Progenitor cell of endocrine pancreas (in vitro differentiated cells): ENCODE measurements around the gene PTPRM. TPM values are rescaled to one million over a fixed set of nuclear protein-coding genes. Genes with fewer than 3 reads are reported as not detected.

ENCODE experiments used
- DNase-seq: peaks from one replicate; pipeline ENCODE4 v3.0.0; 2021; ENCODE audit warnings: low spot score; ENCODE audit not compliant: unreplicated experiment
- H3K27ac Mint-ChIP-seq: 2 replicates; pipeline ENCODE4 v1.8.0; 2021; ENCODE audit warnings: mild to moderate bottlenecking, moderate library complexity, mixed read lengths
- H3K27me3 Mint-ChIP-seq: 2 replicates; pipeline ENCODE4 v1.8.0; 2021; ENCODE audit warnings: mixed read lengths
- H3K36me3 Mint-ChIP-seq: 2 replicates; pipeline ENCODE4 v1.8.0; 2022; ENCODE audit warnings: mixed read lengths; ENCODE audit not compliant: insufficient read depth
- H3K4me1 Mint-ChIP-seq: 2 replicates; pipeline ENCODE4 v1.8.0; 2021; ENCODE audit warnings: low read depth, mixed read lengths
- H3K4me3 Mint-ChIP-seq: 2 replicates; pipeline ENCODE4 v1.8.0; 2021; ENCODE audit warnings: low read depth, mild to moderate bottlenecking, moderate library complexity, mixed read lengths
- H3K9me3 Mint-ChIP-seq: 2 replicates; pipeline ENCODE4 v1.8.0; 2021; ENCODE audit warnings: low read depth, mixed read lengths
- CTCF ChIP-seq: fragments of 200-600 bp; sonication (generic); IDR thresholded peaks from one replicate; pipeline ENCODE4 v1.5.0; 2021; ENCODE audit warnings: antibody characterized with exemption, mild to moderate bottlenecking; ENCODE audit not compliant: unreplicated experiment
- total RNA-seq: library from RNA; stranded (reverse); gene quantifications from 2 replicates; pipeline ENCODE4 v1.2.1, GENCODE V29; 2021

PTPRM gene
- total RNA-seq, 1 donor from 2014 or later = 23.2 TPM

- H3K9me3 Mint-ChIP-seq = no peaks in the 10 kb centered on the region
- peaks cover 3% of the 10 kb centered on the region for H3K27me3 Mint-ChIP-seq
- DNase-seq = no peak
- H3K4me1 Mint-ChIP-seq = no peaks in the 10 kb centered on the region
- no peak overlapping the region for H3K27ac Mint-ChIP-seq
- H3K4me3 Mint-ChIP-seq = no peak overlapping the region
- no peak for TF ChIP-seq CTCF
- no peaks in the 10 kb centered on the region for H3K36me3 Mint-ChIP-seq
Observed at GRCh38 chr18:8453528-8453927, 886.4 kb downstream of the PTPRM start.

- H3K4me1 Mint-ChIP-seq = no peaks in the 10 kb centered on the region
- no peak for TF ChIP-seq CTCF
- no peak overlapping the region for H3K27ac Mint-ChIP-seq
Observed at GRCh38 chr18:8454136-8454535, 887.0 kb downstream of the PTPRM start.

GRCh38 chr18:8455661-8456614 lies 888.8 kb downstream of the PTPRM start:
- Mint-ChIP-seq H3K27ac (no peak overlapping the region), H3K27me3 (peaks cover 3% of the 10 kb centered on the region), H3K4me3 (no peak overlapping the region), H3K9me3 (no peaks in the 10 kb centered on the region), H3K4me1 (no peaks in the 10 kb centered on the region), H3K36me3 (no peaks in the 10 kb centered on the region)
- TF ChIP-seq CTCF = no peak
- DNase-seq = no peak

More at GRCh38 chr18:8454136-8454535, 887.0 kb downstream of the PTPRM start:
- Mint-ChIP-seq H3K36me3 (no peaks in the 10 kb centered on the region), H3K9me3 (no peaks in the 10 kb centered on the region), H3K27me3 (peaks cover 3% of the 10 kb centered on the region), H3K4me3 (no peak overlapping the region)
- DNase-seq = no peak
